SK-MEL-5 (cell line): ENCODE measurements around the gene PNP. TPM values are rescaled to one million over a fixed set of nuclear protein-coding genes. Genes with fewer than 3 reads are reported as not detected.
"Not testable (repeated sequence)": the region's sequence is repeated elsewhere in the genome, so short reads cannot be mapped to it uniquely, and the experiment has no call there.

Experiments
- DNase-seq: peaks from one replicate; pipeline ENCODE4 v3.0.0-alpha.2; 2016; ENCODE audit warnings: low read depth, low spot score
- in situ Hi-C: cut with HindIII; loops from 2 replicates; pipeline ENCODE4 v1.10.0; 2016; ENCODE audit warnings: low sequenced_read_pairs, high pct_unique_total_duplicates, low pct_unique_long_range_greater_than_20kb
- total RNA-seq: library from RNA; depleted of rRNA; stranded (reverse); fragments of >200 nt; shearing (Covaris generic); gene quantifications from 2 replicates; pipeline ENCODE4 v1.2.3, GENCODE V29; 2014

PNP gene
- total RNA-seq, 1 experiment from 2014 or later, result 29.5 TPM

DNA sequence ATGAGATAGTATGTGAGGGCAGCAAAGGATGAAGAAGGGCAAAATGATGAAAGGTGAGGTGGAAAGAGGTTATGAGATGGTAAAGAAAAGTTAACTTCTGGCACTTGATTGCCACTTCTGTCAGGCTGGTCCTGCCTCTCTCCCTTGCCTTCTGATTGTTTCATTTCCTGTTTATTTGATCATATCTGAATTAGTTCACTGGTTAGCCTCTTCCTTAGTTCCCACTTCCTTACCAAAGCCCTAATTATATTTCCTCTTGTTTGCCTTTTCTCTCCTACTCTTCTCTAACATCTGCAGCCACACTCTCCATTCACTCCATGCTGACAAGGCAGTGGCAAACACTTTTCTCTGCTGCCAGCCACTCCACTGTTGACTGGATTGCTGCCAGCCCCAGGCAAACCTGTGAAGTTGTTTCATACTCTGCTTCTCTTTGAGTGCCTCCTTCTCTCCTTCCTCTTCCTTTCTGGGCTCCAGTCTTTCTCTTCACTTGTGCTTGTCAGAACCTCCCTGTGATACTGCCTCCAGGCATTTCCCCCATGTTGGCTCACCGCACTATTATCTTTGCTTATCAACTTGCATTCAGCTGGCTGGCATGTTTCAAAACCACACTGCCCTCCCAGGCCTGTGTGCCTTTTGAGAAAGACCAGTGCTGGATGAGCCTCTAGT, 8.1 kb downstream of the PNP start:
- peak; percentile 20 for DNase-seq
- in situ Hi-C loops, result no loop called here

- DNase-seq, result no peak
- in situ Hi-C loops, result no loop called here
These were observed 9.7 kb downstream of the PNP start for GRCh38 chr14:20478894-20479293.

DNA sequence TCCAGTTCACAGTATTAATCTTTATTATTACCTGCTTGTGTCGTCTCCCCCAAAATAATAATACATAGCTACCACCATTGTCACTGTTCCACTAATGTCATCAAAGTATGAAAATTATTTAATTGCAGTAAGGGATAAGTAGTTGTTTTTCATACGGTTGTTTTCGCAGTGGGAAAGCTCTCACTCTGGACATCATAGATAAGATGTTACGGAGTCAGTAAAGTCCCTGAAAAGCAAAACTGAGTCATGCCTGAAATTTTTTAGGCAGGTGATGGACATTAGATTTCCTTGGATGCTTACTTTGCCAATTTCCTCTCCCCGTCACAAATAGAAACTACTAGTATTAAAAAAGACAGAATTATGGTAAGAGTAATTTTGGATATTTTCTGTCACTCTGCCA, 13.2 kb downstream of the PNP start:
- in situ Hi-C loops, result no loop called here
- no peak for DNase-seq

GRCh38 chr14:20485900-20486299, 16.7 kb downstream of the PNP start:
- in situ Hi-C loops, result no loop called here
- no peak for DNase-seq

DNA sequence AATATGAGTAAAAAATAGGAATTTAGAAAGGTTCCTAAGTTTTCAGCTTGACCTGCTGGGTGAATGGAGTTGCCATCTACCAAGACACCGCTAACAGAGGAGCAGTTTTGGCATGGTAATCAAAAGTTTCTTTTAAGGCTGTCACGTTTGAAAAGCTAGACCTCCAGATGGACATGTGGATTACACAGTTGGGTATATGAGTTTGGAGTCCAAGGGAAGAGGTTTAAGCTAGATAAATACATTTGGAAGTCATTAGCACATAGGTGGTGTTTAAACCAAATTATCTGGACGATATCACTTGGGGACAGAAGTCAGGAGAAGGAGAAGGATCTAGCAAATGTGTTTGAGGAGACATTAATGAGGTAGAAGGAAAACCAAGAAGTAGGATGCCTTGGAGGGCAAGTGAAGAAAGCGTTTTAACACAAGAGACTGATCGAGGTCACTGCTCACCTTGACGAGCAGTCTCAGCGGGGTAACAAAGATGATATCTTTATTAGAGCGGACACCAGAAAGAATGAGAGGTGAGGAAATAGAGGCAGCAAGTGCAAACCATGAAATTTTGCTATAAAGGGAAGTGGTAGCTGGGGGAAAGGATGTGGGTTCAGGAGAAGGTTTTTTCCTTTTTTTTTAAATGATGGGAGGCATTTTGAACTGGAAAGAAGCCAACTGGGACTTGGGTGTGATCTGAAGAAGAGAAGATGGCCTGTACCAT, 17.6 kb downstream of the PNP start:
- in situ Hi-C loops, result no loop called here
- no peak for DNase-seq

GRCh38 chr14:20487396-20487725, 18.2 kb downstream of the PNP start:
- DNase-seq, result peak; percentile 11
- in situ Hi-C loops, result no loop called here

DNA sequence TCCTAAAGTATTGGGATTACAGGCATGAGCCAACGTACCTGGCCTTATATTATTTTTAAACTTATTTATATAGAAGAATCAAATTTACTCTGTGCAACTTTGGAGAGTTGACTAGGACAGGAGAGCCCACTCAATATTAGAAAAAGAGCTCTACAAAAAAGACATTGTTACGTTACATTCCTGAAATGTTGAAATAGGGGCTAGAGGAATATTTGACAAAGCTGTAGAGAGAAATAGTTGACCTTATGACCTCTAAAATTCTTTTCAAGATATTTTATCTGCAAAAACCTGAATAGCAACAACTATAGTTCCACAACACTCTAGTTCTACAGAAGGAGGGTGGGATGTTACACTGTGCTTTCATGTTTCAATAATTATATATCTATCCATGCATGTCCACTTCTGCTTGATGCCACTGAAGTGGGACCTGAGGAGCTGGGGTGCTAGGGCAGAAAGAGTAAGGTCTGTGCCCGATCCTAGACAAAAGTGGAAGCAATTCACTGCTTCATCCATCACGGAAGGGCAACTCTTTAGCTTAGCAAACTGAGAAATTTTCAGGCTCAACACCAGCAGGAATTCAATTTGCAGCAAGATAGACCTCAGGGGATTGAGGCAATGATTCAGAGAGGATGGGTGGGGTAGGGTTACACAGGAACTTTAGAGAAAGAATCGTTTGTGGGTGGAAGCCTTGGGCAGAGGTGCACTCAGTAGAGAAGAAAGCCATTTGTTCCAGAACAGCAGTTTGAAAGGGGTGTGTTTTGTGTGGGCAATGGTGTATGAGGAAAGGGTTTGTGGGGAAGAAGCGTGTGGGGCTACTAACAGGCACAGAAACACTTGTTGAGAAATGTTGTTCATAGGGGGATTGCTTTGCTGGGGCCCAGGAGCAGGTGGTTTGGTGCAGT, 20.1 kb downstream of the PNP start:
- DNase-seq, result peak; percentile 36
- in situ Hi-C loops, result no loop called here

GRCh38 chr14:20490563-20490962, 21.4 kb downstream of the PNP start:
- no peak for DNase-seq
- in situ Hi-C loops, result no loop called here

- DNase-seq, result no peak
- in situ Hi-C loops, result no loop called here
These were observed 23.3 kb downstream of the PNP start for GRCh38 chr14:20492486-20492885.

DNA sequence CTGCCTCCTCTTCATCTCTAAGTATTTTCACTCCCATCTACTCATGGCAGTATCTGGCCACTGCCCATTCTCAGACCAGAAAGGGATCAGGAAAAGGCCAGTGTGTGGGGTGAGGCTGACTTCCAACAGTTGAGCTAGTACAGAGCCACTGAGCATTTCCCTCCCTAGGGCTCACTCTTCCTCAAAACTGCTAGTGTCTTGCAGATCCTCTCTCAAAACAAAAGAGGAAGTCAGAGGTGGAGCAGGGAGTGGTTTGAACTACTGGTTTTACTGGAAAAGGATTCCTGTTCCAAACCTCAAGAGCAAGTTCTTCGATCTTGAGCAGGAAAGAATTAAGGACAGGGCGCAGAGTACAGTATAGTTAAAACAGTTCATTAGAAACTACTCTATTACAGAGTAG, 24.4 kb downstream of the PNP start:
- in situ Hi-C loops, result no loop called here
- DNase-seq, result no peak

DNA sequence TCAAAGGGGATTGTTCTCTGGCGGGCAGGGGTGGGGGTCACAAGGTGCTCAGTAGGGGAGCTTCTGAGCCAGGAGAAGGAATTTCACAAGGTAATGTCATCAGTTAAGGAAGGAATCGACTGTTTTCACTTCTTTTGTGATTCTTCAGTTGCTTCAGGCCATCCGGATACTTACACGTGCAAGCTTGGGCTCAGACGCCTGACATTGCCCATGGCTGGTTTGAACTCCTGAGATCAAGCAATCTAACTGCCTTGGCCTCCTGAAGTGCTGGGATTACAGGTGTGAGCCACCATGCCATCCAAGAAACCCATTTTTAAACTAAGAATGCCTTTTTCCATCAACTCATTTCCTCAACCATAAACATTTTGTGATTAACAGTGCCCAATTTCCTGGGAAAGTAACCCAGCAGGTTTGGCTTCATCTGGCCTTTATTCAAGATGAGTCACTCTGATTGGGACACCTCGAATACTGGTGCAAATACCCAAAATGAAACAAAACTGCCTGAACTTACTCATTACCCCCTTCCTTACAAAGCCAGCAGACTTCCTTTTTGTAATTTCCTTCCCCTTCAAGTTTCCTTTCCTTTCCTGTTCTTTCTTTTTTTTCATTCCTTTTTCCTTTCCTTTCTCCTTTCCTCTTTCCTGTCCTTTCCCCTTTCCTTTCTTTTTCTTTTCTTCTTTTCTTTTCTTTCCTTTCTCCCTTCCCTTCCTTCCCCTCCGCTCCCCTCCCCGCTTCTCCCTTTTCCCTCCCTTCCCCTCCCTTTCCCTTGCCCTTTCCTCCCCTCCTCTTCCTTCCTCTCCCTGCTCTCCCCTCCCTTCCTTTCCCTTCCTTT, 25.9 kb downstream of the PNP start:
- no peak for DNase-seq

DNA sequence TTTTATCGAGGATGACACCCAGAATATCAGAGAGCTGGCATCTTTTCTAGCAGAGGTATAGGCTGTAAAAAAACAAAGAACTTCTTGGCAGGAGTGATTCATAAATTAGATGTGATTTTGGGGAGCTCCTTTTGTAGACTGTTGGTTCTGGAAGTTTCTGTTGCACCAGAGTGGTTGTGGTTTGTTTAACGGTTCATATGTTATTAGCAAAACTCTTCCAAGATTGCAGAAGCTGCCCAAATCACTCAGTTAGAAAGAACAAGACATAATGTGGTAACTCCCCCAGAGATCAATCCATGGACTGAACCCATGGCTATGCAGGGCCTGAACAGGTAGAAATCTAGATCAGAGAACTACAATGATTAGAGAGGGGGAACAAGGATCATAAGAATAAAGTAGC, 29.4 kb downstream of the PNP start:
- DNase-seq, result no peak
- in situ Hi-C loops, result no loop called here

More for the DNA sequence above, 25.9 kb downstream of the PNP start:
- in situ Hi-C loops, result no loop called here

DNA sequence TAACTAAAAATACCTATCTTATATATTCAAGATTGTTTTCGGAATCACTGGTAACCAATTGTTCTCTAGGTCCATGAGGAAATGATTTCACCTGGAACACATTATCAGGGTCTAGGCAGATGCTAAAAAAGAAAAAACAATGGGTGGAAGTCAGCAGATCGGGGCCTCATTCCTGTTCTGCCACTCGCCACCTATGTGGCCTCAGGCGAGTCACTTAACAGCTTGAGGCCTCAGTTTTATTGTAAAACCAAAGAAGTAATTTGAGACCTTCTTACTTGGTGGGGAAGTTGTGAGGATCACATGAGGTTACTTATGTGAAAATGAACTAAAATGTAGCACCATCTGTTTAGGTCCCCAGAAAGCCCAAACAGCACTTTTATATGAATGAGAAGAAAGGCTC, 29.9 kb downstream of the PNP start:
- in situ Hi-C loops, result no loop called here
- DNase-seq, result no peak

DNA sequence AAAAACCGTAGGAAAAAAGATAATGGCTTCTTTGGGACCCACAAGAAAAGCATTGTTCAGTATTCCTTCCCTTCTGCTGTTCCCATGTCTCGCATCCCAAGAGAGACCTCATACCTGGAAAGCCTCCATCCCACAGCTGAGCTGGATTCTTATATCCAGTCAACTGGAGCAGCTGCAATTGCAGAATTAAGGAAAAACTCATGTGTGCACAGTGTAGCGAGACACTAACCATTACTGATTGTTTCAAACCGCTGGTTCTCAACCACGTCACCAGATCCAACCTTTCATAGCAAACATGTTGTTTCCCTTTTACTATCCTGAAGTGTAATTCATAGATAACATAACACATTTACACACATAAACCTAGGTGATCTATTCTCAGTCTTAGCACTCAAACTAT, 30.7 kb downstream of the PNP start:
- in situ Hi-C loops, result no loop called here
- DNase-seq, result no peak

- in situ Hi-C loops, result no loop called here
- DNase-seq, result no peak
These were observed 32.1 kb downstream of the PNP start for GRCh38 chr14:20501346-20501745.

- no peak for DNase-seq
- in situ Hi-C loops, result no loop called here
These were observed 34.7 kb downstream of the PNP start for GRCh38 chr14:20503898-20504297.

GRCh38 chr14:20506276-20506675, 37.1 kb downstream of the PNP start:
- in situ Hi-C loops, result not testable (repeated sequence)

DNA sequence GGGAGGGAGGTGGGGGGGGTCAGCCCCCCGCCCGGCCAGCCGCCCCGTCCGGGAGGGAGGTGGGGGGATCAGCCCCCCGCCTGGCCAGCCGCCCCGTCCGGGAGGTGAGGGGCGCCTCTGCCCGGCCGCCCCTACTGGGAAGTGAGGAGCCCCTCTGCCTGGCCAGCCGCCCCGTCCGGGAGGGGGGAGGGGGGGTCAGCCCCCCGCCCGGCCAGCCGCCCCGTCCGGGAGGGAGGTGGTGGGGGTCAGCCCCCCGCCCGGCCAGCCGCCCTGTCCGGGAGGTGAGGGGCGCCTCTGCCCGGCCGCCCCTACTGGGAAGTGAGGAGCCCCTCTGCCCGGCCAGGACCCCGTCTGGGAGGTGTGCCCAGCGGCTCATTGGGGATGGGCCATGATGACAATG, 37.5 kb downstream of the PNP start:
- DNase-seq, result not testable (repeated sequence)

More at GRCh38 chr14:20506276-20506675, 37.1 kb downstream of the PNP start:
- DNase-seq, result not testable (repeated sequence)

More for the DNA sequence above, 37.5 kb downstream of the PNP start:
- in situ Hi-C loops, result not testable (repeated sequence)
